Neural progenitor cell (in vitro differentiated cells): ENCODE results near the gene ACACB.

Experiments used
- EZH2 ChIP-seq: fragments of 200-600 bp; sonication (generic); IDR thresholded peaks from 2 replicates; pipeline ENCODE4 v1.6.1; 2017; ENCODE audit warnings: antibody characterized with exemption, mild to moderate bottlenecking, moderate library complexity
- TF ChIP-seq, protein P1 (sequence below): fragments of 200-600 bp; sonication (generic); IDR thresholded peaks from 2 replicates; pipeline ENCODE4 v1.5.1; 2017; ENCODE audit warnings: antibody characterized with exemption, mild to moderate bottlenecking

DNA sequence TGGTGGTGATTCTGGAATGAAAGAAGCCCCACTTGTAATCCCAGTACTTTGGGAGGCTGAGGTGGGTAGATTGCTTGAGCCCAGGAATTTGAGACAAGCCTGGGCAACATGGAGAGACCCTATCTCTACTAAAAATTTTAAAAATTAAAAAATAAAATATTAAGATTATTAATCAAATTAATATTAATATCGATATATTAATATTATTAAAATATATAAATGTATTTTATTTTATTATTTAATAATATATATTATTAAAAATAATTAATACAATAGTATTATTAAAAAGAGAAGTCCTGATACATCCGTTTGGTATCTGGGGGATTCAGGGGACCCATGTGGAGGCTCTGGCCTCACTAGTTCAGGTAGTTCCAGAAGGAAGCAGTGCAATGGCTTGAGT lies 124.0 kb downstream of the ACACB start:
- TF ChIP-seq EZH2 = no peak
- TF ChIP-seq, protein P1, sequence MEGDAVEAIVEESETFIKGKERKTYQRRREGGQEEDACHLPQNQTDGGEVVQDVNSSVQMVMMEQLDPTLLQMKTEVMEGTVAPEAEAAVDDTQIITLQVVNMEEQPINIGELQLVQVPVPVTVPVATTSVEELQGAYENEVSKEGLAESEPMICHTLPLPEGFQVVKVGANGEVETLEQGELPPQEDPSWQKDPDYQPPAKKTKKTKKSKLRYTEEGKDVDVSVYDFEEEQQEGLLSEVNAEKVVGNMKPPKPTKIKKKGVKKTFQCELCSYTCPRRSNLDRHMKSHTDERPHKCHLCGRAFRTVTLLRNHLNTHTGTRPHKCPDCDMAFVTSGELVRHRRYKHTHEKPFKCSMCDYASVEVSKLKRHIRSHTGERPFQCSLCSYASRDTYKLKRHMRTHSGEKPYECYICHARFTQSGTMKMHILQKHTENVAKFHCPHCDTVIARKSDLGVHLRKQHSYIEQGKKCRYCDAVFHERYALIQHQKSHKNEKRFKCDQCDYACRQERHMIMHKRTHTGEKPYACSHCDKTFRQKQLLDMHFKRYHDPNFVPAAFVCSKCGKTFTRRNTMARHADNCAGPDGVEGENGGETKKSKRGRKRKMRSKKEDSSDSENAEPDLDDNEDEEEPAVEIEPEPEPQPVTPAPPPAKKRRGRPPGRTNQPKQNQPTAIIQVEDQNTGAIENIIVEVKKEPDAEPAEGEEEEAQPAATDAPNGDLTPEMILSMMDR = no peak
